ENCODE results near the gene P4HA2.

P4HA2 gene

GRCh38 chr5:132271251-132272246 lies 43.9 kb upstream of the P4HA2 start:
- H3K27ac ChIP-seq (ENCODE audit: low read length): no peak overlapping the region
- no peaks in the 10 kb centered on the region for H3K9me2 ChIP-seq (replicated peaks; ENCODE audit: insufficient read depth, low read length)
- DNase-seq: no peak
- H3K9me3 ChIP-seq (replicated peaks; ENCODE audit: insufficient read depth, low read length): no peaks in the 10 kb centered on the region
- no peak overlapping the region for H3K9ac ChIP-seq (ENCODE audit: low read length)
- no peak overlapping the region for H3K4me2 ChIP-seq (ENCODE audit: low read depth, low read length)
- no peaks in the 10 kb centered on the region for H3K79me2 ChIP-seq (ENCODE audit: low read length)
- no peak overlapping the region for H3K4me3 ChIP-seq (ENCODE audit: low read length)
- H3K36me3 ChIP-seq (replicated peaks; ENCODE audit: insufficient read depth, low read length): no peaks in the 10 kb centered on the region
- TF ChIP-seq EZH2phosphoT487 (IDR thresholded peaks at IDR 0.05; ENCODE audit: low read length) (no peak), CTCF (IDR thresholded peaks at IDR 0.05; ENCODE audit: low read length) (no peak), EZH2 (optimal IDR thresholded peaks at IDR 0.05; ENCODE audit: low read depth, low read length) (no peak)
- no peaks in the 10 kb centered on the region for H4K20me1 ChIP-seq (ENCODE audit: insufficient read depth, low read length)
- H3F3A ChIP-seq (ENCODE audit: insufficient read depth, low read length): no peaks in the 10 kb centered on the region
- no peaks in the 10 kb centered on the region for H3K27me3 ChIP-seq (replicated peaks; ENCODE audit: insufficient read depth, low read length)
- H2AFZ ChIP-seq (ENCODE audit: low read length): no peak overlapping the region
- no peaks in the 10 kb centered on the region for H3K4me1 ChIP-seq (ENCODE audit: low read length)

- Histone ChIP-seq H3F3A (ENCODE audit: insufficient read depth, low read length) (no peaks in the 10 kb centered on the region), H3K4me1 (ENCODE audit: low read length) (no peaks in the 10 kb centered on the region), H3K9ac (ENCODE audit: low read length) (no peak overlapping the region), H3K9me2 (replicated peaks; ENCODE audit: insufficient read depth, low read length) (no peaks in the 10 kb centered on the region), H3K9me3 (replicated peaks; ENCODE audit: insufficient read depth, low read length) (no peaks in the 10 kb centered on the region), H3K4me2 (ENCODE audit: low read depth, low read length) (no peak overlapping the region), H3K4me3 (ENCODE audit: low read length) (no peak overlapping the region), H3K27me3 (replicated peaks; ENCODE audit: insufficient read depth, low read length) (no peaks in the 10 kb centered on the region), H4K20me1 (ENCODE audit: insufficient read depth, low read length) (no peaks in the 10 kb centered on the region), H3K79me2 (ENCODE audit: low read length) (no peaks in the 10 kb centered on the region), H3K27ac (ENCODE audit: low read length) (no peak overlapping the region), H3K36me3 (replicated peaks; ENCODE audit: insufficient read depth, low read length) (no peaks in the 10 kb centered on the region), H2AFZ (ENCODE audit: low read length) (no peak overlapping the region)
- DNase-seq: no peak
- TF ChIP-seq EZH2 (optimal IDR thresholded peaks at IDR 0.05; ENCODE audit: low read depth, low read length) (no peak), CTCF (IDR thresholded peaks at IDR 0.05; ENCODE audit: low read length) (no peak), EZH2phosphoT487 (IDR thresholded peaks at IDR 0.05; ENCODE audit: low read length) (no peak)
Observed at GRCh38 chr5:132270706-132271105, 43.1 kb upstream of the P4HA2 start.

DNA sequence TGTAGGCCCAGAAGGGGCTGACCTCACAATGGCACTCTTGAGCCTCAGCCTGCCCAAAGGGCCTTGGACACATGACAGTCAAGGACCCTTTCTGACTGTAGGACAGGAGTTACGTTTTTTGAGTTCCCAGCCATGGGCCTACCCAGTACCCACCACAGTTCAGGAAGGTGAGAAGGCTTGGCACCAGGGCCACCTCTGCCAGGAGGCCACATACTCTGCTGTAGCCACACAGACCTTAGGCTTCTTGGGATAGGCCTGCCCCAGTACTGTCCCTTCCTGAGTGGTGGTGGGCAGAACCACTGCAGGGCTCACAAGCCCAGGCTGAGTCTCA lies 42.6 kb upstream of the P4HA2 start:
- H2AFZ ChIP-seq (ENCODE audit: low read length): no peak overlapping the region
- no peak for DNase-seq
- no peaks in the 10 kb centered on the region for H3K36me3 ChIP-seq (replicated peaks; ENCODE audit: insufficient read depth, low read length)
- no peaks in the 10 kb centered on the region for H3F3A ChIP-seq (ENCODE audit: insufficient read depth, low read length)
- no peaks in the 10 kb centered on the region for H3K9me2 ChIP-seq (replicated peaks; ENCODE audit: insufficient read depth, low read length)
- no peaks in the 10 kb centered on the region for H3K27me3 ChIP-seq (replicated peaks; ENCODE audit: insufficient read depth, low read length)
- H3K9ac ChIP-seq (ENCODE audit: low read length): no peak overlapping the region
- H3K4me1 ChIP-seq (ENCODE audit: low read length): no peaks in the 10 kb centered on the region
- no peak overlapping the region for H3K27ac ChIP-seq (ENCODE audit: low read length)
- no peak for TF ChIP-seq CTCF (IDR thresholded peaks at IDR 0.05; ENCODE audit: low read length)
- no peak for TF ChIP-seq EZH2phosphoT487 (IDR thresholded peaks at IDR 0.05; ENCODE audit: low read length)
- no peak for TF ChIP-seq EZH2 (optimal IDR thresholded peaks at IDR 0.05; ENCODE audit: low read depth, low read length)
- H3K4me2 ChIP-seq (ENCODE audit: low read depth, low read length): no peak overlapping the region
- no peak overlapping the region for H3K4me3 ChIP-seq (ENCODE audit: low read length)
- no peaks in the 10 kb centered on the region for H4K20me1 ChIP-seq (ENCODE audit: insufficient read depth, low read length)
- H3K79me2 ChIP-seq (ENCODE audit: low read length): no peaks in the 10 kb centered on the region
- no peaks in the 10 kb centered on the region for H3K9me3 ChIP-seq (replicated peaks; ENCODE audit: insufficient read depth, low read length)

Data from MM.1S (cell line).